Right ventricle myocardium superior (tissue), 1 donor: ENCODE results near the gene METTL23. TPM values are rescaled to one million over a fixed set of nuclear protein-coding genes. Genes with fewer than 3 reads are reported as not detected.

Experiments used
- ATAC-seq: fragments of 200-7000 bp; cut with Tn5 transposase; one replicate; pipeline ENCODE4 v1.9.1; 2020; ENCODE audit warnings: mild to moderate bottlenecking; ENCODE audit not compliant: poor library complexity
- DNase-seq: peaks from one replicate; pipeline ENCODE4 v3.0.0-alpha.2; 2020
- intact Hi-C: fragments of 100-400 bp; cut with DNase I; formaldehyde crosslinking; loops from one replicate; pipeline ENCODE4 v1.11.2; 2022
- long read RNA-seq: library from polyadenylated mRNA; unstranded; transcript quantifications from one replicate; pipeline ENCODE4 v2.0.0, GENCODE V29; 2021
- total RNA-seq: library from RNA; stranded (reverse); fragmentation: NEBNext Ultra II Directional; extraction: Animal tissue kit (Norgen Biotek cat#: 25700); gene quantifications from one replicate; pipeline ENCODE4 v1.2.1, GENCODE V29; 2021
- donor health status: DM: no; HTN: yes; CAD: no; lungs with severe emphysema.

Gene METTL23, protein sequence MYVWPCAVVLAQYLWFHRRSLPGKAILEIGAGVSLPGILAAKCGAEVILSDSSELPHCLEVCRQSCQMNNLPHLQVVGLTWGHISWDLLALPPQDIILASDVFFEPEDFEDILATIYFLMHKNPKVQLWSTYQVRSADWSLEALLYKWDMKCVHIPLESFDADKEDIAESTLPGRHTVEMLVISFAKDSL
- 19.0 TPM for total RNA-seq
- long read RNA-seq, transcript METTL23-201 (5 exons, 1,155 nt), result major isoform, 8 of 21 reads
- long read RNA-seq, partial matches to known transcripts, result 1 of 21 reads
- long read RNA-seq, other reads (novel, unspliced or antisense), result 6 of 21 reads

GRCh38 chr17:76726776-76727718 lies at the start of gene METTL23:
TSS of gene METTL23 (plus strand) at chr17:76726839. CDS start at chr17:76729711, 2,872 bp downstream.
- intact Hi-C loops, result no loop called here
- DNase-seq, result peak; percentile 90
- ATAC-seq, result peak; percentile 68

- no peak for DNase-seq
- no peak for ATAC-seq
- intact Hi-C loops, result no loop called here
Observed at GRCh38 chr17:76677406-76677805, 49.2 kb upstream of the METTL23 start.

GRCh38 chr17:76678330-76678729 lies 48.3 kb upstream of the METTL23 start:
- ATAC-seq (no peak), DNase-seq (no peak)
- intact Hi-C loops, result no loop called here

- DNase-seq (no peak), ATAC-seq (no peak)
- intact Hi-C loops, result no loop called here
Observed at GRCh38 chr17:76679239-76679638, 47.4 kb upstream of the METTL23 start.

GRCh38 chr17:76681222-76682137 lies 45.2 kb upstream of the METTL23 start:
- ATAC-seq (peak; percentile 72), DNase-seq (peak; percentile 77)
- intact Hi-C loops, result loop anchor here (5.0 kb wide), 1 partner anchor 36 kb away; no protein-coding TSS in a partner anchor

DNA sequence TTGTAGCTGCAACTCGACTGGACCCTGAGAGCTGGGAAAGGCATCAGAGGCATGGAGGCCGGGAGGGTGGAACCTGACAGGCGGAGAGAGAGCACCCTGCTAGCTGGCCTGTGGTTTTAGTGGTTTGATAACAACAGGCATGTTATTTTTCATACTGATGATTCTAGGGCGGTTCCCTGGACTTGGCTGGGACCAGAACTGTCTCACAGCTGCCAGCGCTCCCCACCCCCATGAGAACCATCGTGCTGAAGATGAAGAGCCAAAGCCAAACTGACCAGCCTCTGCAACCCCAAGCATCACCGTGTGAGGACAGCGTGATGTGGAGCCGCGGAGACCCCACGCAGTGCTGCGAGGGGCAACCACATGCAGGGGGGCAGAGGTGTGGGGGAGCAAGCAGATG lies 44.3 kb upstream of the METTL23 start:
- intact Hi-C loops, result loop anchor here (5.0 kb wide), 1 partner anchor 35 kb away; no protein-coding TSS in a partner anchor
- ATAC-seq, result peak; percentile 66
- peak; percentile 79 for DNase-seq

- ATAC-seq (no peak), DNase-seq (no peak)
- intact Hi-C loops, result loop anchor here (5.0 kb wide), 1 partner anchor 34 kb away; no protein-coding TSS in a partner anchor
Observed at GRCh38 chr17:76683011-76683755, 43.5 kb upstream of the METTL23 start.

DNA sequence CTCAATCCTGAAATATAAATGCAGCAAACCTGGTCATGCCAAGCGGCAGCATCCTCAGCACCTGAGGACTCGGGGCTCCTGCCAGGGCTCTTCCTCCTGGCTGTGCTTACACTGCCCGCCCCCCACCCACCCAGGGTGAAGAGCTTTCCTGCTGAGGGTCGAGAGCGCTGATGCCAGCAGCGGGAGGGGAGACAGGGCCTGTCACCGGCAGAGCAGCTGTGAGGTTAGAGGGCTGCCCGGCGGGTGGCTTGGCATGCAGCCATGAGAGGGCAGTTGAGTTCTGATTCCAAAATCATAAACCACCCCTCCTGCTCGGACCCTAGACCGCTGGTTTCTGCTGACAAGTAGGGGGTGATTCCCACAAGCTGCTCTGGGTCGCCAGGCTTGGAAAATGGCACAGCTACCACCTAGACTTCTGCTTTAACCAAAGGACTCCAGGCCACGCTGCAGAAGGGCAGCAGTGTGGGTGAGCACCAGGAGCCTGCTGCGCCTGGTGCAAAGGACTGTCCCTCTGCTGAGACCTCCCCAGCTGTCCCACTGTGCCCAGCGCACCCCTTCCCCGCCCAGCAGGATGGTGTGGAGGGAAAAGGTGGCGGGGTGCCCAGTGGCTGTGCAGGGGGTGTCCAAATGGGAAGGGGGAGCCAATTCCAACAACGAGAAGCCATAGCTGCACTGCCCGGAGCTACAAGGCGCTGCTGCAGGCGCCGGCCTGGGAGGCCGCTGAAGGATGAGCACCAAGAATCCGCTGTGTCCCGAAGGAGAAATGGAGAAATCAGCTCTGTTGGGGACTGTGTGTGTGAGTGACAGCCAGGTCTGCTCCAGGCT lies 42.5 kb upstream of the METTL23 start:
- intact Hi-C loops, result loop anchor here (5.0 kb wide), 1 partner anchor 33 kb away; no protein-coding TSS in a partner anchor
- ATAC-seq (no peak), DNase-seq (no peak)

DNA sequence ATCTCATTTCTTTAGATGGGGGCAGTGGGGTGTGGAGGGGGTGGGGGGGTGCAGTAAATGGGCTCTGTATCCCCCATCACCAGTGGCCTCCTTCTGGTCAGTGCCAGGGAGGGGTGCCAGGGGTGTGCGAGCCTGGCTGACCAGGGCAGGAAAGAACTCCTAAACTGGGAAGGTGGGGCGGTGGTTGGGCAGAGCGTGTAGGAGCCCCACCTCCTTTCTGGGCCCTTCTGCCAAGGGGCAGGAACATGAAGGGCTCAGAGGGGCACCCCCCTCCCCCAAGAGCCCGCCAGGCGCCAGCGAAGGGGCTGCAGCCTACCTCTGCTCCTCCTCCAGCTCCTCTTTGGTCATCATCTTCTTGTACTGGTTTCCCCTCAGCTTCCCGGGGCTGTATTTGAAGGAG lies 41.9 kb upstream of the METTL23 start:
- ATAC-seq (no peak), DNase-seq (no peak)

DNA sequence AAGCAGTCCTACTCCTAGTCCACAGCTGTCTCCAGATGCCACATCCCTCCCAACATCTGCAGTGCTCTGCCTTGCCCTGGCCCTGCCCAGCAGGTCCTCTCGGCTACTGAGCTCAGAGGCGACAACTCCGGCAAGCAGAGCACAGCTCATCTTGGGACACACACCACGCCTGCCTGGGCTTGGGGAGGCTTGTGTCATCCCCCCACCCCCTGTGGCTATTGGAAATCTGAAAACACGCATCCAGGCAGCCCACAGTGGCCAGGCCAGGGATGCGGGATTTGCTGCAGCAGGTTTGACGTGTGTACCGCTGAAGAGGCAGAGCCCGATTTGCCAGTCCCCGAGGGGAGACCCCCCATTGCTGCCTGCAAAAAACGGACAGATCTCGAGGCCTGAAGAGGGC lies 41.3 kb upstream of the METTL23 start:
- intact Hi-C loops, result no loop called here
- no peak for DNase-seq
- ATAC-seq, result no peak

More for the DNA sequence above, 41.9 kb upstream of the METTL23 start:
- intact Hi-C loops, result loop anchor here (5.0 kb wide), 1 partner anchor 33 kb away; no protein-coding TSS in a partner anchor

GRCh38 chr17:76685846-76686245 lies 40.8 kb upstream of the METTL23 start:
- DNase-seq, result peak; percentile 63
- intact Hi-C loops, result no loop called here
- ATAC-seq, result no peak

DNA sequence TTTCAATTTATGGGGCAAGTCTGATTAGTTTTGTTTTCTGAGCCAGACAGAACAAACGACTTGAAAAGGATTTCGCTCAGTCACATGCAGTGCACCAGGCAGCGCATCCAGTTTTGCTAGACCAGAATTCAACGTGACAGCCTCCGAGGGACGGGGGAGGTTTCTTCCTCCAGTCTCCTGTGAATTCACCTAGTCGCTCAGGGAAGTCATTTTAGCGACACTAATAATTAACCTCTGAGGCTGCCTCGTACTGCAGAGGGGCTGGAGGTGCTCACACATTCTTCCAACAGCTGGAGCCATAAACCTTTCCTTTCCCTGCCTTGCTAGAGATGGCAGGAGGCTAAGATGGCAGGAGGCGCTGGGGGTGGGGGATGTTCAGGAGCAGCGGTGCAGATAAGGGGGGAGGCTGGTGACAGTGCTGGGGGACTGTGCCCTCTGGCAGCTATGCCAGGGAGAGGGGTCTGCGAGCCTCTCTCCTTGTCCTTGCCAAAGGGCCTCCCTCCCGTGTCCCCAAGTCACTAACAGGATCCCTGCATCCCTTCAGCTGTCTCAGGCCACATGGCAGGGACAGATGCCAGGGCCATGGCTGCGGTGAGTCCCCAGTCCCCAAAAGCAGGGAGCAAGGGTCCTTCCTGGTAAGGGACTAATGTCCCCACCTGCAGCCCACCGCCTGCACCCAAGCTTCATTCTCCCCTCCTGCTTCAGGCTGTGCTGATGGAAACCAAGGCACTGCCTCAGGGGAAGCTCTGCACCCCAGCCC lies 39.9 kb upstream of the METTL23 start:
- ATAC-seq (no peak), DNase-seq (peak; percentile 39)
- intact Hi-C loops, result no loop called here

- ATAC-seq (peak; percentile 48), DNase-seq (peak; percentile 88)
- intact Hi-C loops, result no loop called here
Observed at GRCh38 chr17:76687298-76688164, 39.1 kb upstream of the METTL23 start.

GRCh38 chr17:76688165-76688622 lies 38.4 kb upstream of the METTL23 start:
- intact Hi-C loops, result no loop called here
- ATAC-seq, result peak; percentile 10
- DNase-seq, result peak; percentile 82

- intact Hi-C loops, result no loop called here
- no peak for DNase-seq
- ATAC-seq, result no peak
Observed at GRCh38 chr17:76689859-76690258, 36.8 kb upstream of the METTL23 start.
